Measurements from ENCODE around the gene FAM184B. TPM values are rescaled to one million over a fixed set of nuclear protein-coding genes. Genes with fewer than 3 reads are reported as not detected.

The FAM184B gene
- total and polyA plus RNA-seq, 10 donors = 0.03 to 0.04 (median 0.03) TPM; not detected in 7

- H3K9me3 ChIP-seq = no peaks in the 10 kb centered on the region
- 60 to 78% (median 68%) methylated on average over 9 of the region's 9 CpGs for WGBS, 5 donors
- H3K27me3 ChIP-seq (replicated peaks in 1 of 7) = peaks cover 0 to 13% (median 0%) of the 10 kb centered on the region in 7 donors
- DNase-seq = no peak
- TF ChIP-seq POLR2AphosphoS5 (IDR thresholded peaks at IDR 0.05) (no peak), POLR2A (IDR thresholded peaks at IDR 0.05) (no peak), CTCF (IDR thresholded peaks at IDR 0.05 in 8 of 11, conservative IDR thresholded peaks at IDR 0.05 in 3 of 11) (no peak)
- no peak overlapping the region for H3K27ac ChIP-seq
- intact Hi-C loops (cut with DNase I; ENCODE audit: low total_unique reads) = no loop called here
- no peaks in the 10 kb centered on the region for H3K4me1 ChIP-seq
- H3K36me3 ChIP-seq = no peaks in the 10 kb centered on the region
- H3K4me3 ChIP-seq = no peak overlapping the region
Observed at GRCh38 chr4:17657849-17658248, 123.6 kb downstream of the FAM184B start.

- intact Hi-C loops (cut with DNase I; ENCODE audit: low total_unique reads) = no loop called here
- peaks cover 0 to 13% (median 0%) of the 10 kb centered on the region in 7 donors for H3K27me3 ChIP-seq (replicated peaks in 1 of 7)
- no peaks in the 10 kb centered on the region for H3K9me3 ChIP-seq
- no peak for DNase-seq
- WGBS, 5 donors = 83 to 100% (median 88%) methylated on average over 1 of the region's 1 CpG
- no peak overlapping the region for H3K4me3 ChIP-seq
- TF ChIP-seq CTCF (IDR thresholded peaks at IDR 0.05 in 8 of 11, conservative IDR thresholded peaks at IDR 0.05 in 3 of 11) (no peak), POLR2A (IDR thresholded peaks at IDR 0.05) (no peak), POLR2AphosphoS5 (IDR thresholded peaks at IDR 0.05) (no peak)
- H3K27ac ChIP-seq = no peak overlapping the region
- no peaks in the 10 kb centered on the region for H3K4me1 ChIP-seq
- H3K36me3 ChIP-seq = no peaks in the 10 kb centered on the region
Observed at GRCh38 chr4:17657090-17657489, 124.3 kb downstream of the FAM184B start.

- DNase-seq = no peak
- 71 to 80% (median 74%) methylated on average over 8 of the region's 8 CpGs for WGBS, 5 donors
- intact Hi-C loops (cut with DNase I; ENCODE audit: low total_unique reads) = no loop called here
- H3K4me1 ChIP-seq = peaks cover 0 to 4% (median 0%) of the 10 kb centered on the region in 6 donors
- no peak overlapping the region for H3K4me3 ChIP-seq
- no peaks in the 10 kb centered on the region for H3K36me3 ChIP-seq
- no peaks in the 10 kb centered on the region for H3K9me3 ChIP-seq
- no peak for TF ChIP-seq POLR2AphosphoS5 (IDR thresholded peaks at IDR 0.05)
- TF ChIP-seq CTCF (IDR thresholded peaks at IDR 0.05 in 8 of 11, conservative IDR thresholded peaks at IDR 0.05 in 3 of 11) = no peak
- no peak for TF ChIP-seq POLR2A (IDR thresholded peaks at IDR 0.05)
- no peak overlapping the region for H3K27ac ChIP-seq
- H3K27me3 ChIP-seq (replicated peaks in 1 of 7) = peaks cover 0 to 13% (median 0%) of the 10 kb centered on the region in 7 donors
Observed at GRCh38 chr4:17654701-17655100, 126.7 kb downstream of the FAM184B start.

- WGBS, 5 donors = 33 to 58% (median 48%) methylated on average over 2 of the region's 2 CpGs
- no peaks in the 10 kb centered on the region for H3K27me3 ChIP-seq (replicated peaks in 1 of 7)
- intact Hi-C loops (cut with DNase I; ENCODE audit: low total_unique reads) = no loop called here
Observed at GRCh38 chr4:17650406-17650805, 131.0 kb downstream of the FAM184B start.

More at GRCh38 chr4:17650406-17650805, 131.0 kb downstream of the FAM184B start:
- H3K27ac ChIP-seq = no peak overlapping the region
- H3K36me3 ChIP-seq = no peaks in the 10 kb centered on the region
- peaks cover 0 to 4% (median 0%) of the 10 kb centered on the region in 6 donors for H3K4me1 ChIP-seq
- peaks cover 0 to 6% (median 0%) of the 10 kb centered on the region in 8 donors for H3K9me3 ChIP-seq
- no peak for DNase-seq
- H3K4me3 ChIP-seq = no peak overlapping the region
- no peak for TF ChIP-seq CTCF (IDR thresholded peaks at IDR 0.05 in 8 of 11, conservative IDR thresholded peaks at IDR 0.05 in 3 of 11)
- no peak for TF ChIP-seq POLR2AphosphoS5 (IDR thresholded peaks at IDR 0.05)
- no peak for TF ChIP-seq POLR2A (IDR thresholded peaks at IDR 0.05)

Data from spleen (tissue), 11 donors.